GM18511 (cell line): ENCODE results near the gene LTB4R.

Experiments used
- ATAC-seq: cut with Tn5 transposase; IDR thresholded peaks from one replicate; pipeline ENCODE4 v1.9.1; 2021; ENCODE audit warnings: mild to moderate bottlenecking, moderate library complexity; ENCODE audit not compliant: unreplicated experiment

The LTB4R gene

DNA sequence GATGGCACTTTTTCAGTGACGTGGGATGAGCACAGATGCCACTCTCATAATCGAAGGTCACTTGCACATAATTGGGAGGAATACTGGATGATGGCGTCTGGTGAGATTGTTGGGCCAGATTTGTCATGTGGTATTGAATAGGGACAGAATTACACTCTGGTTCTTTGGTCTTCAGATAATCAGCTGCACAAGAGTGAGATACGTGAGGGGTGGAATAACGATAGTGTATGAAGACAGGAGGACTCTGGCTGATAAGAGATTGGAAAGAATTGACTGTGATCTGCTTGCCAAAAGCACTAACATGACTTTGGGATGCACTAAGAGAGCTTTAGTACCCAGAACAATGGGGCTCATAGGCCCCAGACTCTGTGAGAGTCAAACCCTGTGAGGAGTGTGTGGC lies 32.9 kb upstream of the LTB4R start:
- no peak for ATAC-seq

DNA sequence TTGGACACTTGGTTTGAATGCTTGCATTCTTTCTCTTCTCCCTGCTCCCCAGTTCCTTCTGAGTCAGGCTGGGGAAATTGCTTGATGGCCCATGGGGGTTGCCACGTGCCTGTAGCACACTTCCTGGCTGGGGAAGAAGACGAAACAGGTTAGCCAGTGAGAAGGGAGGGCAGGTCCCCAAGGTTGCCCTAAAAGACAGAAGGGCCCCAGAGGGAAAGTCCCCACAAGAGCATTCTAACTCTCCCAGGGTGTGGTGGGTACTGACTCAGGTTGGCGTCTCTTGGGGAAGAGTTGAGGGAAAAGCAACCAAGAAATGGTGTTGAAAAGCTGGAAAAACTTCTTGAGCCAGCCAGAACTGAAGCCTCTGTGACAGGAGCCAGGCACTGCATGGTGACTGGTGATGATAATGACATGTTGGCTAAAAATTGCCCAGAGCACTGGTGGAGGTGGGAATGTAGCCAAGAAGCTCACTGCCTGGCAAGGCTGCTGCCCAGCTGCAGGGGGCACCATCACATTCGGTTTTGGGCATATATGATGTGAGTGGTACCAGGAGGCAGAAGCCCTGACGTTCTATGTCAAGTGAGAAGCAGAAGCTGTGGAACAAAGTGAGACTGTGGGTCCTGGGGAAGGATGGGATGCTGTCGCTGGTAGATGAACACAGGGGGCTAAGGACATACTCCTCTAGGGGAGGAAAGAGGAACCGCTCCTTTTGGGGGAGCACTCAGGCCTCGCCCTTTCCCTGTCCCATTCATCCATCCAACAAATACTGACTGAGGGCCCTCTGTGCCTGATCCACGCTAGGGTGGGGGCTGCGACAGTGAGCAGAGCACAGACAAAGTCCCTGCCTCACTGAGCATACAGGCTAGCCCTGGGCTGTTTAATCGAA lies 31.8 kb upstream of the LTB4R start:
- peak; percentile 85 for ATAC-seq

DNA sequence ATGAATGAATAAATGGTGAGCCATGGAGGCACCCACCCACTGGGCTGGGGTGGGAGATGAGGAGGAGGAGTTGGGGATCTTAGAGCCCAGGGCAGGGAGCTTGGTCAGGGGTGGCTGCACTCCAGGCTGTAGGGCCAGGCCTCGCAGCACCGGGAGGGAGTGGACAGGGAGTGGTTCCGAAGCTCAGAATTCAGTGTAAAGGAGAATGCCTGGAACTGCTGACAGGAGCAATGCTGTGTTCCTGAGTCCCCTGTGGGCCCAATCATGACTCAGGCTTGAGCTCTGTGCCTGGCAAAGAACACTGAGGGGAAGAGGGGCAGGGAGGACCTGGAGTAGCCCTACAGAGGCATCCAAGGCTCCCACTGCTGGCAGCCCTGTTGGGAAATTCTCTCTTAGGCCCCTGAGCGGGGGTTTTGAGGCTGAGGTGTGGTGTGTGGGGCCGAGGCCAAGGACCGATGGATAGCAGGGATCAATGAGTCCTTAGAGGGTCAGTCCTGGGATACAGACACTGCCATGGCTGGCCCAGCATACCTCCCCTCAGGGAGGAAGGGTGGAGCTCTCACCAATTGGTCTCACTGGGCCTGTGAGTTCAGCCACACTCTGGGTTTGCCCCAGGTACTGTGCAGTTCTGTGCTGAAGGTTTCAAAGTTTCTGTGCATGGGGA lies 30.4 kb upstream of the LTB4R start:
- no peak for ATAC-seq

GRCh38 chr14:24281636-24282035 lies 29.7 kb upstream of the LTB4R start:
- ATAC-seq, result no peak

DNA sequence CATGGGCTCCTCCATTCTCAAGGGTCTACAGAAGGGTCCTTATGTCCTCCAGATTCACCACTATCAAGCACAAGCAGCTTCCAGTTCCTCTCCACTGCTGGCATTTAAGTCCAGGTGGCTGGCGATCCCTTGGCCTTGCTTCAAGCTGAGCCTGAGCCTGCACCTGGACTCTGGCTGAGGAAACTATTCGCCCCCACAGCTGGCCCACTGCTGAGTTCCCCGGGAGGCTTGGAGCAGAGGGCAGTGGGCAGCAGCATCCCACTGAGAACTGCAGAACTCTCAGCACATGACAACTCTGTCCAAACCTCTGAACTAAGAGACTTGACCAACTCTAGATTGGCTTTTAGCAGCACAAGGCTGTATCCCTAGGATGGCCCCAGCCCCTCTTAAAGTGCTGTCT lies 28.6 kb upstream of the LTB4R start:
- no peak for ATAC-seq

DNA sequence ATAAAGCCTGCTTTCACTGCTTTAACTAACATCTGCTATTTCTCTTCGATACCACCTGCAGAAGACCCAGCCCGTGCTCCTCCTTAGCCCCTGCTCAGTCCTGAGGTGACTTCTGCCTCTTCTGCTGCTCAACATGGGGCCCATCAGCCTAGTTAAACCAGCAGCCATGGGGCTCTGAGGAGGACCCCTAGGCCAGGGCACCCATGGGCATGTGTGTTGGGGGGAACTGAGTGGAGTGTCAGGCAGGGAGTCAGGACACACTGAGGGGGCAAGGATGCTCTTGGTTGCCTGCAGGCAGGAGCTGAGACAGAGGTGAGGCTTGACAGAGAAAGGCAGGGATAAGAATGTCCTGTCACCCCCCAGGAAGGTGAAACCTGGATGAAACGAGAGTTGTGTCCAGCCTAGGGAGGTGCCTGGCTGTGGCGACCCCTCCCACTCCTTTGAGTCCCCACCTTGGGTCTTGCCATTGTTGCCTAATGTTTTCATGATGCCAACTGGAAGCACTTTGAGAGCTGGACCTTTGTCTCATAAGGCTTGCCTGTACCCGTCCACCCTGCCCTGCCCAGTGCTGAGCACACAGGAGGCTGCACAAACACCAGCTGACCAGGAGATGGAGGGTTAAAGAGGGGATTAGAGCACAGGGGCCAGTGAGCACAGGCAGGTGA lies 27.4 kb upstream of the LTB4R start:
- ATAC-seq, result no peak

DNA sequence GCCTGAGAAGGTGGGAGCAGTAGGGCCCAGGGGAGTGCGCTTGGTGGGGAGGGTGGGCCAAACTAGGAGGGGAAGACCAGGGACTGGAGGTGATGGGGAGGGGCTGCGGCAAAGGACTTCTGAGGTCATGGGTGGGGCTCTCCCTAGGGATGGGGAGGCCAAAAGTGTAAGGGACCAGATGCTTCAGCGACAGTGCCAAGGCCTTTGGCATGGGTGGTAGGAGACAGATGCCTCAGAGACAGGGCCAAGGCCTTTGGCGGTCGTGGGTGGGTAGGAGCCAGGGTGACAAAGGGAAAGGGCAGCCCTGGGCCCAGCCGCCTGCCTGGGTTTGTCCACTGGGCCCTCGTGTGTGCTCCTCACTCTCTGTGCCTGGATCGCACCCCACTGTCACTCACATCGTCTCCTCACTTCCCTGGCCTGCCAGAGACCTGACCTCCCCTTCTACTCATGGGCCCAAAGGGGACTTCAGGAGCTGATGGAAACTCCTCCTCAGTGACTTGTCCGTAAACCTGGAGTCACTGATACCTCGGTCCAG lies 26.7 kb upstream of the LTB4R start:
- ATAC-seq, result no peak

- no peak for ATAC-seq
These were observed 26.0 kb upstream of the LTB4R start for GRCh38 chr14:24285351-24285750.

- ATAC-seq, result no peak
These were observed 24.3 kb upstream of the LTB4R start for GRCh38 chr14:24286996-24287395.

DNA sequence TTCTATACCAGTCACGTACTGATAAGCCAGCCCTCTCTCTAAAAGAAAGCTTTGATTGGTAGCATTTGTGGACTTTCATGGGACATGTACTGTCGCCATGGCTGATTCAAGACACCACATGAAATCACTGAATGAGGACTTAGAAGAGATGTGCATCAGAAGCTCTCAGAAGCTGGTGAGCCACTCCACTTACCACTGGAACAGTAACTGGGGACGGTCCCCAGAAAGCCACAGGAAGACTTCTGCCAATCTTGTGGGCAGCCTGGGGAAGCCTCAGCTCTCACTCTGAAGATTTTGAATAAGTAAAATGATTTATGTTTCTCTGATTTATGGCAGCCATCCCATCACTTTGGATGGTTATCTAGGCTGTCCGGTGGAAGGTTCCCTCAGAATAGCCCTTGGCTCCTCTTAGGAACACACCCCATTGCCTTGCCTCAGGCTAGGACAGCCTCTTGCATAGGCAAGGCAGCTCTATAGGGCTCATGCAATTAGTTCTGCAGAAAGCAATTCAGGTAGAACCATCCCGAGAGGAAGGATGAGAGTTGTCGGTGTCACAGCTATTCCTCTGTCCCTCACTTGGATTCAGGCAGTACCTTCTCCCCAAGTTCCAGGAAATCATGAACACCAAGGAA lies 21.5 kb upstream of the LTB4R start:
- ATAC-seq, result peak; percentile 79

DNA sequence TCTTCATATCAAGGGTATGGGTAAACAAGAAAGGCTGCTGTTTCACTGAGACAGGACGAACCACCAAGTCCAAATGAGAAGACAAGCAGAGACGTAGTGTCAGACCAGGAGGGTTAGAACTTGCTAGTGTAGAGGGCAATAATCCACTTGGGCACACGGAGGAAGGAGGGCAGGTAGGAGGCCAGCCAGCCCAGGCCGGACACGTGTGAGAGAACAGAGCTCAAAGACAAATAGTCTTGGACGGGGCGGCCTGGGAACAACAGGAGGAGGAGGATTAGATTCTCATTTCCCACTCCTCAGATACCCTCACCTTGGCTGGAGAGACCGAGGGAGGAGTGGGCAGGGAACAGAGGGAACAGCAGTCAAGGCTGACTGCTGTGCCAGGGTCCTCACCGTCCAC lies 20.6 kb upstream of the LTB4R start:
- no peak for ATAC-seq

GRCh38 chr14:24291446-24292117 lies 19.7 kb upstream of the LTB4R start:
- no peak for ATAC-seq

DNA sequence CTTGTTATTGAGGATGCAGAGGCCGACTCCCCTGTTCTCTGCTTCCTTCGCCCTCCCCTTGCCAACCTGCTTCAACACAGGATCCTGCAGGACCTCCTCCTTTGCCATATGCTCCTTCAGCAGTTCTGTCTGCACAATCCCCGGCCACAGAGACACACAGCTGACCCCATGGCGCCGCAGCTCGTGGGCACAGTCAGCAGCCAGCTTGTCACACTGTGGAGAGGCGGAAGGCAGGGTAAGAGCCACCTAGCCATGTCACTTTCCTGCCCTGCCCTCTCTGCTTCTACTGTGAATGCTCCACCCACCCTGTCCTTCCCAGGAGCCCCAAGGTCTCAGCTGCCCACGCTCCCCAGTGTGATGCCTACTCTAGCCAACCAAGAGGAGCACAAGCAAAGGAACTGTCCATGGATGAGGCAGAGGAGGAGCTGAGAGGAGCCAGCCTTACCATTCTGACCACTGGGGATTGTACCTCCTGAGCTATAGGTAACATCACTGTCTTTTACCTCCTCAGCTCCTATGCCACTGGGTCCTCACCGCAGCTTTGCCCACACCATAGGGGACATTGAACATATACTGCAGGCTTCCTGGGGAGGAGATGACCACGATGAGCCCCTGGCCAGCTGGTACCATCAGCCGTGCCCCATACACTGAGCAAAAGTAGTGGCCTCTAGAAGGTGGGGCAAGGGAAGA lies 19.0 kb upstream of the LTB4R start:
- ATAC-seq, result no peak

DNA sequence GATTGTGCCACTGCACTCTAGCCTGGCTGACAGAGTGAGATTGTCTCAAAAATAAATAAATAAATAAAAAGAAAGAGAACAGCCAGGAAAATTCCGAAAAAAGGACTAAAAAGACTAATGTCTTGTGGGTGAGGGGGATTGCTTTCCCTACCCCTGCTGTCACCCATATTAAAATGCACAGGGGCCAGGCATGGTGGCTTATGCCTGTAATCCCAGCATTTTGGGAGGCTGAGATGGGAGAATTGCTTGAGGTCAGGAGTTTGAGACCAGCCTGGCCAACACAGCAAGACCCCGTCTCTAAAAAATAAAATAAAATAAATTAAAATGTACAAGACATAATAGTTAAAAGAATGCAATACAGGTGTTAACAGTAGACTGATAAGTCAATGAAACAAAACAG lies 17.8 kb upstream of the LTB4R start:
- no peak for ATAC-seq

DNA sequence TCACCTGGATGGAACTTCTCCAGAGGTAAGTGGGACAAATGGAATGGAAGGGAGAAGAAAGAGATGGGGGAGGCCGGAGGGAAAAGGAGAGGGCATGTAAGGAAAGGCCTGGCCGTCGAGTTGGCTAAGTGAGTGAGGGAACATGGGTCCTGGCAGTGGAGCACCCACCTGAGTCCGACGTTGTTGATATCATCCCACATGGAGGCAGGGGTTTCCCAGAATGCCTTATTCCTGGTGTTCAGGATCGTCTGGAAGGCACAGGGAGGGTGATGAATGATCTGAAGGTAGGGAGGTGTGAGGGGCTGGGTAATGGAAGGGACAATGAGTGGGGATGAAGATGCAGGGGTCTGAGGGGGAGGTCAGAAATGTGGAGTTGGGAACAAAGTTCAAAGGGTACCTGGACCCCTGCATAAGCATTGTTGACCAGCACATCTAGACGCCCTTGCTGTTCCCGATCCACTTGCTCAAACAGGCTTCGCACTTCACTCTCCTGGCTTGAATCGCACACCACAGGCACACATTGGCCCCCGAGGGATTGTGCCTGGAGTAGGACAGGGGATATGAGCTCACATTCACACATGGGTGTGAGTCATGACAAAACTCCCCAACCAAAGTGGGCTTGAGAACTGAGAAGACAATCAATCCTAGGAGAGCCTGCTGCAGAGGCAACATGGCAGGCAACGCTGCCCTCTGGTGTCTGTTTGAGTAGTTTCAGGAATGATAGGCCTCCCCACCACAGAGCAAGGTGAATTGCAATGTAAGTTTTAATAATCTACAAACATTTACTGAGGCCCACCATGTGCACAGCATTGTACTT lies 14.8 kb upstream of the LTB4R start:
- ATAC-seq, result peak; percentile 68

DNA sequence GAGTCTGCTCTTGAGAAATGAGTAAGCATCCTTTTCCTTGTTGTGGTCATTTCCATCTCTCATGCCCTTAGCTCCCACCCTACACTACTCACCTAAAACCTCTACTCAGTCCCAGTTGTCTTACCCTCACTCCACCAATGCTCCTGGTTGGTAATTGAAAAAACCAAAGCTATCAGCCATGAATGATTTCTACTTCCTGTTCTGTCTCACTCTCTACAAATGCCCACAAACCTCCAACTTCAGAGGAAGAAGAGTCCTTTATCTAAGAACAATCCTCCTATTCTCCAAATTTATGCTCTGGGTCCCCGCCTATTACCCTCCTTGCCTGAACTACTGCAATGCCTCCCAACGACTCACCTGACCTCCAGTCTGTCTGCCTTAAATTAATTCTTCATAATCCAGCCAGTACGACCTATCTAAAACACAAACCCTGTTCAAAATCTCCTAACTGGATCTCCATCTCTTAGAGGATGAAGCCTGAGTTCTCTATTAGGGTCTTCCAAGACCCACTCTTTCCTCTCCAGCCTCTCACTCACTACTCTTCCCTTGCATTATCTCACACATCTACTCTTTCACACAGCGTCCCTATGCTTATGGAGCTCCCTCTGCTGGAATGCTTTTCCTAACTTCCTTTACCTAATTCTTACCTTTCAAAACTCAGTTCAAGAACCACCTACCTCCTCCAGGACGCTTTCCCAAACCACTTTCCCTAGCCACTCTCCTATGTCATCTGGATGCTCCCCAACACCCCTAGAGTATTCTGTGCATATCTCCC lies 13.9 kb upstream of the LTB4R start:
- peak; percentile 27 for ATAC-seq

DNA sequence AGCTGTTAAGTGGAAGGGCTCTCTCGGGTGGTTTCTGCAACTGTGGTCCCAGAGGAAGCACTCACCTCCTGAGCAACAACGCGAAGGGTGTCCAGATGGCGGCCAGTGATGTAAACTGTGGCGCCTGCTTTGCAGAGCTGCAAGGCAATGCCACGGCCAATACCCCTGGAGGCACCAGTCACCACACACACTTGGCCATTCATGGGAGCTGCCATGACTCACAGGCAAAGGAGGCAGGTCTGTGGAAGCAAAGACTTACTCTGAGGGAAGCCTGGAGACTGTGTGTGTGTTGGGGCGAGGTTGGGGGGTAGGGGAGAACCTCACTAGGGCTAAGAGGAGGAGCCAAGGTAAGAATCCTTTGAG lies 12.4 kb upstream of the LTB4R start:
- ATAC-seq, result no peak
